Fibroblast of skin of abdomen (primary cell): ENCODE measurements around the gene CTNND2.

Source experiments
- DNase-seq: peaks from one replicate; pipeline ENCODE4 v3.0.0-alpha.2; 2013

The CTNND2 gene

GRCh38 chr5:11518676-11519075 is 385.6 kb downstream of the CTNND2 start:
- DNase-seq, result no peak

DNA sequence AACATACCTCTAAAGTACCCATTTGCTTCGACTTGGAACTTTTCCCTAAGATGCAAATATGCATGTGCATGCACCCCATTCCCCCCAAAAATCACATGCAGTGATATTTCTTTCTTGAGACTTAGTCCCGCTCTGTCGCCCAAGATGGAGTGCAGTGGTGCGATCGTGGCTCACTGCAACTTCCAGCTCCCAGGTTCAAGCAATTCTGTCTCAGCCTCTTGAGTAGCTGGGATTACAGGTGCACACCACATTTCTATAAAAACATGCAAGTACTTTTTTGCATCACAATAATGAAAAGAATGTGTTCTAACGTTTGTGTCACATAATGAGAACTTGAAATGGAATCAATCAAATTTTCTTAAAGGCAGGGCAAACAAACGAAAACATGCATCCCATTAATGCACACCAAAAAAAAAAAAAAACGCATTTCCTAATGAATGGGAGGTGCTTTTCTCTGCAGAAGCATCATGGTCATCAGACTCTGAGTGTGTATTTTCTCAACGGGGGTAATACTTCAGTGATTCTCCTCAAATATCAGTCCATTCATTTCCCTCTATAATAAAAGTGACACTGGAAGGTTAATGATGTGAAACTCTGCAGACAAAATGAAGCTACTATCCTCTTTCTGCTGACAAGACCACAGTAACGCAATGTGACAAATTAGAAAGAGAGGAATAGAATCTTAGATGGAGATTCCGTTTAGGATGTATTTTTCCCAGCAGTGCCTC is 389.4 kb downstream of the CTNND2 start:
- DNase-seq, result no peak

DNA sequence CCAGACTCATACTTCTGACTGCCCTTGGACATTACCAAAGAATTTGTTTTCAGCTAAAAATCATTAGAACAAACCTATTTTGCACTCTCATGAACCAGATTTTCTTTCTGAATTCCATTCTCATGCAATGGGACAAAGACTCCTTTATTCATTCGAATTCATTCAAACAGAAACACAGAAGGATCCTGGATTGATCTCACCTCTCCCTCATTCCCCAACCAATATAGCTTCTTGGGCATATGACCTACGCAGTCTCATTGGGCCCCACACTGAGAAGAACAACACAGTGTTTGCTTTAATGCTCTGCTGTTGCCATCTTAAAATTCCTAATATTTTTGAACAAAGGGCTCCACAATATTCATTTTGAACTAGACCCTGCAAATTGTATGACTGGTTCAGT is 392.4 kb downstream of the CTNND2 start:
- no peak for DNase-seq

- no peak for DNase-seq
Measured at GRCh38 chr5:11510889-11511288, 393.4 kb downstream of the CTNND2 start.

GRCh38 chr5:11509793-11510192 is 394.5 kb downstream of the CTNND2 start:
- DNase-seq, result no peak

- DNase-seq, result no peak
Measured at GRCh38 chr5:11507156-11507910, 396.9 kb downstream of the CTNND2 start.

DNA sequence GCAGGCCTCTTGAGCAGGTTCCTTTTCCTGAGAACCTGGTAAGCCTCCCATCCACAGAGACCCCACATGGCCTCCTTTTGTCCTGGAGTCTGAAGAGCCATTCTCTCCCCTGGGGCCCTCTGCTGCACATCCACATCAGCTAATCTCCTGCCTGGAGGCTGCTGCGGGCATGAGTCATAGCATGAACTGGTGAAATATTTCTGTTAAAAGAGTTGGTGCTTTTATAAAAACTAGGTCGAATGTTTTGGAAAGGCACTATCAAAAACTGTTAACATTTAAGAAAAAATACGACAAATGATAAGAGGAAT is 399.4 kb downstream of the CTNND2 start:
- DNase-seq, result peak; percentile 26

DNA sequence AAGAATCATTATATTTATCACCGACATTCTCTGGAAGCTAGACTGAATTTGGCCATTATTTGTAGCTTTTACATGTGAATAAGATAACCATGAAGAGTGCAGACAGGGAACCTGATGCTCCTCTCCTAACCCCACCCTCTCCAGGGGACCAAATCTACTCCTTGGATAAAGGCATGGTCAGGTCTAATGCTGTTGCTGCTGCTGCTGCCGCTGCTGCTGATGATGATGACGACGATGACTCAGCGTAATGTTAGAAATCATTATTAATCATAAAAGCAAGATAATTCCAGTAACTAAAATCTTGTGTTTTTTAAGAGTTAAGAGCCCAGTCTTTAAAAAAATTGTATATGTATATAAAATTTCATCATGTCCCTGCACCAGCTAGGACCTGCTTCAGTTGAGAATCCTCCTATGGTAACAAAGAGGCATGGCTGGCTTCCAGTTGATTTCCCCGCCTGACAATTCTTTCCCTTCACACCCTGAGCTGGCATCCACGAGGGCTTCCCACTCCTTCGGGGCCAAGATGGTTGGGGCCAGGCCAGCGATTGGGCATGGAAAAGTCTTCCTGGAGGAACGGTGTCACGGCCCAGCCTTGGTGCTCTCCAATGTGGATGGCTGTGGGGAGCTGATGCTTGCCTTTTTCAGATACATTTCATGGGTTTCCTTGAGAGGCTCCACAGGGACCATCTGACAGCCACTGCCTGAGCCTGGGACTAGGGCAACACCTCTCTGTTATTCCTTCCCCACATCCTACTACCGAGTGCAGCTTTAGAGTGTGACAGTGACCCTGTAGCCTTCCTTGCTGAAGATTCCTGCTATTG is 400.0 kb downstream of the CTNND2 start:
- no peak for DNase-seq

DNA sequence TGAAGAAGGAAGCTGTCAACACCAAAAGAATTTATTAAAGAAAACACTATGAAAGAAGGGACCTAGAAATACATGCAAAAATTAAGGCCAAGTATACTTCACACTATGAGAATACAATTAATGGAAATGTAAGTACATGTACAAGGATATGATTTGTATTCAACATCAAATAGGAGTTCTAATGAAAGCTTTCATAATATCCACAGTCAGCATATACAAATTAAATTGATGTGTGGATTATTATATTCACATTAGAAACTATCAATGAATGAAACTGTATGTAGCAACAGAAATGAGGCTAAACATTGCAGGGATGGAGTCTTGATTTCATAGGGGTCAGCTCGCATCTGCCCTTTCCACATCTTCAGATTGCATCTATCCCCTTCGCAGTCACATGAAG is 401.5 kb downstream of the CTNND2 start:
- DNase-seq, result no peak

GRCh38 chr5:11497651-11498050 is 406.6 kb downstream of the CTNND2 start:
- no peak for DNase-seq

GRCh38 chr5:11496137-11496719 is 408.0 kb downstream of the CTNND2 start:
- no peak for DNase-seq

DNA sequence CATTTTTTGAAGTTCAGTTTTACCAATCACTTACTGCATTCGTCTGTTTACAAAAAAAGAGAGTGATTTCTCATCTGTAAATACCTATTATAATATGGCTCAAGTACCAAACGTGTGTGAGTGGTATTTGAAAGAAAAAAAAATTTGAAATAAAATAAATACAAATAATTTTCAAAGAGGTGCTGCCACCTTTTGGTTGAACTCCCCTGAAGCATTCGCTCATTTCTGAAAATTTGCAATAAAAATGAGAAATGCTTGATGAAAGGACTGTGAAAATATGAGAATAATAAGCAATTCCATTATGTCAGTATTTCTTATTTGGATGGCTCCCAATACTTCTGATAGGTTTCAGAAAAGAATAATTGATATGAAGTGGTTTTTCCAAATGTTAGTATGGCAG is 409.9 kb downstream of the CTNND2 start:
- no peak for DNase-seq

DNA sequence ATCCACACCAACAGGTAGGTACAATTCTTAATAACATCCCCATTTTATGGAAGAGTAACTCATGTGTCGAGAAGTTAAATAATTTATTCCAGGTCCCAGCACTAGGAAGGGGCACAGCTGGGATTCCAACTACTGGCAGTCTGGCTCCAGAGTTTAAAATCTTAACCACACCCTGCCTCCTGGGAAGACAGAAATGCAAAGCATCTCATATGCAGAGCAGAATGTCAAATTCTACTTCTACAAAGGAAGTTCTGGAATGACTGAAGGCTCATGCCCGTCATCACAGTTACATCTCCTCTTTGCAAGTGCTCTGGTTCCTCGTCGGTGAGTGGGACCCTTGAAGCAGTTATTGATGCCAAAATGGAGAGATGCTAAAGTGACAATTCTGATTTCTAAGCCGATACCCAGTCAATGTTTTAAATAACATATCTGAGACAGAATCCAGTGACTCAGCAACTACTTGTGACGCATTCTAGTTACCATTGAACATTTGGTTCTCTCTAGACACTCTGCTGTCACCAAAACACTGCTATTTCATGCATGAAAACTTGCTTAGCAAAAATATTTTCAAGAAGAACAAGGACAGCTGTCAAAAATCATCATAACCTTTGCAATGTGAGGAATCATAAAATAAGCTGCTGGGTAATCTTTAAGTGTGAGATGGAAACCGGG is 412.7 kb downstream of the CTNND2 start:
- no peak for DNase-seq

GRCh38 chr5:11483630-11484029 is 420.6 kb downstream of the CTNND2 start:
- peak; percentile 37 for DNase-seq

DNA sequence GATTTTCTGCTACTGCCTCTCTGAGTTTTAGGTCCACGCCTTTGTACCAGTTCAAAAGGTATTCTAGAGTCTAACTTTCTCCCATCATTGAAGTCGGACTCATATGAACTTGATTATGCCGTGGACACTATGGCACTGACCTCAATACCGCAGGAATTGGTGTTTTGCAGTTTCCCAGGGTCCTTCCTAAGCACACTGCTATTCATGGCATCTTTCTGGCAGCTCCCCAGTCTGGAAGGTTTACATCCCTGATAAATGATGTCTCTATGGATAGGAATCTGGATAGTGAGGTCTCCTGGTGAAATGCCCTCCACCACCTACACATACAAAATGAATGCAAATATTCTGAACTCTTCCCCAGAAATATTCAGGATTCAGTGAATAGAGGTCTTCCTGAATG is 422.2 kb downstream of the CTNND2 start:
- DNase-seq, result peak; percentile 44

DNA sequence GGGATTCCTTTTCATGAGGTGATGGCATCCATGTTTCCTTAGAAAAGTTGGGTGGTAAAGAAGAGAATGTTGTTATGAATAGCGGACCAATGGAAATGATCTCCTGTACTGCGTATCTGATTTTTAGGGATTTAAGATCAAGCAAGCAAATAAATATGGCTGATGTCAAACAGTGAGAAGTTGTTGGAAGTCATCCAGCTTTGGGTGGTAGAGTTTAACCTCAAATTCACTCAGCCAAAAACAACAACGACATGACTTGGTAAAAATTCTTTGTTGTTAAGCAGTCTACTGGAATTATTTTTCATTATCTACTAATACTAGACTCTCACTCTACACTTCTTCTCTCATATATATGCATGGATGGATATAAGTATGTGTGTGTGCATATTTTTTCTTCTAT is 426.5 kb downstream of the CTNND2 start:
- peak; percentile 4 for DNase-seq

- DNase-seq, result no peak
Measured at GRCh38 chr5:11476866-11477265, 427.4 kb downstream of the CTNND2 start.

- peak; percentile 30 for DNase-seq
Measured at GRCh38 chr5:11468334-11469039, 435.8 kb downstream of the CTNND2 start.

DNA sequence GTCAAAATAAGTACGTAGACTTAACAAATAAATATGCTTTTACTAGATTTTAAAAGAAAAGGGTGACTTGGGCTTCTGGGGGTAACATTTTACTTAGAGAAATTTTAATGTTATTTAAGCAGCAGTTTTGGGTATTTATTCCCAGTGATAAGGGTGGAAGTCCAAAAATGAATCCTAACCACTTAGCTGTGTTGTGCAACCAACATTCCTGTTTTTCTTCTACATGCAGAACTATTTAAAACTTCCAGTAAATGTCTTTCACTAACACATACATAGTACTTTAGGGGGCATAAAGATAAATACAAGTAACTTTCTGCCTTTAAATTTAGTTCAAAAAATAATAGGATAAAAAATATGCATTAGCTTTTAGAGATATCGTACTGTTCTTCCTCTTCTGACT is 436.7 kb downstream of the CTNND2 start:
- DNase-seq, result peak; percentile 16

DNA sequence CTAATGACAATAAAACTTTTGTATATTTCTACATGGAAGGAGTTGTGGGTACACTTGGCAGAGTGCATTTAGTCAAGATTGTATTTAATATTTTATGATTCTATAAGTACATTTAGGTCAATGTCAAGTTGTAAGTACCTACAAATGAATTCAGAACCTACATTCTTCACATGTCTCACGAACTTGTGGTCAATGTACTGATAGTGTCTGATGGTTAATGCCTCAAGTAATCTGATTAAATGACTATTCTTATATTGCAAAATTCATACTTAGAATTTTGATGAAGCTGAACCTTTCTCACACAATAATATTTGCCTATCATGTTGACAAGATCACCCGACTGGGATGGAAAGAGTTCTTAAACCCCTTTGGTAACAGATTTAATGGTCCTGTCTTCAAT is 444.5 kb downstream of the CTNND2 start:
- no peak for DNase-seq

GRCh38 chr5:11455505-11455904 is 448.7 kb downstream of the CTNND2 start:
- DNase-seq, result no peak

DNA sequence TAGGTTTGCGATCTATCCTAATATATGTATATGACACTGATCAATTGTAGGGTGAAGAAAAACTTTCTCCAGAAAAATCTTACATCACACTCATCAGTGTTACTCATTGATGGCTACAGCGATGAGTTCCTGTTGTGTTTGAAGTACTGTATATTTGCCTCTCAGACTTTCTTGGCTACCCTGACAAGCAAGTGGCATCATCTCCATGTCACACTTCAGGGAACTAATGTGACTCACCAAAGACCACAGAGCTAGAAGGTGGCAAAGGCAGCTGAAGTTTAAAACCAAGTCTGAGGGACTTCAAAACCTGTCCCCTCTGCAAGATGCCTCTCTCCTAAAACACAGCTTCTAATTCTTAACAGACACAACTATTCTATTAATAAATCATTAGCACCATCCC is 451.4 kb downstream of the CTNND2 start:
- DNase-seq, result no peak
